Heart right ventricle (tissue), 16 donors: Measurements from ENCODE around the gene OASL. TPM values are rescaled to one million over a fixed set of nuclear protein-coding genes. Genes with fewer than 3 reads are reported as not detected.

Experiments used
- ATAC-seq, 8 donors: fragments of 200-7000 bp; cut with Tn5 transposase; one replicate each; pipeline ENCODE4 v1.9.1; 2020; ENCODE audit warnings: mild to moderate bottlenecking in 8 of 8, moderate library complexity in 8 of 8, moderate number of reproducible peaks in 1 of 8
- DNase-seq, 2 donors: peaks; one replicate each; pipeline ENCODE4 v3.0.0-alpha.2; 2020
- H3K27ac ChIP-seq, 10 donors: fragments of 200-600 bp; sonication (generic) in 2 of 10; one replicate each; pipeline versions ENCODE4 v1.5.0 to v1.8.0; 2020 to 2022; ENCODE audit warnings: mild to moderate bottlenecking in 3 of 10
- H3K27me3 ChIP-seq, 7 donors: fragments of 200-600 bp; one replicate each; pipeline ENCODE4 v1.8.0; 2021 to 2022; ENCODE audit warnings: mild to moderate bottlenecking in 2 of 7
- H3K36me3 ChIP-seq, 9 donors: fragments of 200-600 bp; sonication (generic) in 1 of 9; one replicate each; pipeline versions ENCODE4 v1.5.0 to v1.8.0; 2020 to 2022; ENCODE audit warnings: mild to moderate bottlenecking in 2 of 9
- H3K4me1 ChIP-seq, 9 donors: fragments of 200-600 bp; sonication (generic) in 1 of 9; one replicate each; pipeline versions ENCODE4 v1.5.0 to v1.8.0; 2020 to 2022; ENCODE audit warnings: mild to moderate bottlenecking in 4 of 9
- H3K4me3 ChIP-seq, 10 donors: fragments of 200-600 bp; sonication (generic) in 2 of 10; one replicate each; pipeline versions ENCODE4 v1.5.0 to v1.8.0; 2020 to 2022; ENCODE audit warnings: mild to moderate bottlenecking in 7 of 10, moderate library complexity in 2 of 10
- H3K9me3 ChIP-seq, 11 donors: fragments of 200-600 bp in 10 of 11; sonication (generic) in 2 of 11; one replicate each; pipeline versions ENCODE4 v1.5.0 to v1.8.0; 2013 to 2022; ENCODE audit warnings: mild to moderate bottlenecking in 2 of 11, control low read depth in 1 of 11, moderate library complexity in 1 of 11
- CTCF ChIP-seq, 9 donors: fragments of 200-600 bp; sonication (generic) in 2 of 9; IDR thresholded peaks; one replicate each; pipeline versions ENCODE4 v1.5.0 to v1.8.0; 2021 to 2022; ENCODE audit warnings: antibody characterized with exemption in 9 of 9, mild to moderate bottlenecking in 5 of 9, moderate library complexity in 1 of 9
- WGBS, 2 donors: extraction: QIAGEN DNeasy Blood & Tissue Kit; methylation state at CpG; one replicate each; pipeline ENCODE4 v1.1.7; 2013; ENCODE audit warnings: inconsistent platforms in 1 of 2; 5-methylcytosine and 5-hydroxymethylcytosine counted together
- intact Hi-C, 10 donors: fragments of 100-400 bp; cut with DNase I; formaldehyde crosslinking; loops; one replicate each; pipeline versions ENCODE4 v1.11.1 to v1.14.2; 2022
- polyA plus RNA-seq, 2 donors: library from polyadenylated mRNA; stranded (reverse); fragments of 200-250 nt; gene quantifications; one replicate each; pipeline ENCODE4 v1.2.3, GENCODE V29; 2013
- total RNA-seq, 10 donors: library from RNA; stranded (reverse); fragmentation: NEBNext Ultra II Directional in 3 of 10; extraction: Animal tissue kit (Norgen Biotek cat#: 25700) in 3 of 10; gene quantifications; one replicate each; pipeline versions ENCODE4 v1.2.1 to v1.2.4, GENCODE V29; 2021 to 2023
- donor health status: Arrhythmogenic right ventricular cardiomyopathy.
- donor health status: ischemic (EF 13 %, LVEDD 7.1; RV severe dilation, severe dysfunction).
- donor health status: healthy with polysubstance abuse.
- donor health status: DM: no; HTN: yes; CAD: no.
- donor health status: DM: no; HTN: no; CAD: no.
- donor health status: ischemic (EF 25% LVEDD 6.9; RV normal size, moderate dysfunction).
- donor health status: ischemic (EF 25% LVEDD 5.7; RV mildly dilated, moderate dysfunction).
- donor health status: healthy.
- donor health status: DM: yes; HTN: yes; CAD: no.
- donor health status: Ischemic cardiomyopathy.
- donor health status: ischemic (EF 35%, LVEDD 5.7; RV mildly dilated, moderate dysfunction).
- donor health status: nonischemic (EF 11% LVEDD 7.7; RV severe dilation, severe dysfunction).
- donor health status: DM: yes; HTN: yes; CAD: no.
- donor health status: PGD.
- donor health status: ischemic (EF 29% LVEDD 5.4; RV normal size, mild dysfunction).
- donor health status: nonischemic (EF 23%, LVEDD 6.1; RV moderate dilation, normal function).

OASL gene
- total and polyA plus RNA-seq, 12 donors, result 0.19 to 2.5 (median 0.95) TPM

- TF ChIP-seq CTCF (IDR thresholded peaks at IDR 0.05), result no peak
- Histone ChIP-seq H3K9me3 (no peaks in the 10 kb centered on the region), H3K4me1 (no peaks in the 10 kb centered on the region), H3K36me3 (no peaks in the 10 kb centered on the region), H3K4me3 (no peak overlapping the region), H3K27ac (no peak overlapping the region), H3K27me3 (peaks cover 0 to 5% (median 0%) of the 10 kb centered on the region in 7 donors)
- intact Hi-C loops, result no loop called here
- DNase-seq, result no peak
- WGBS, 2 donors, result 83 to 86% methylated on average over 4 of the region's 4 CpGs
- no peak for ATAC-seq
Observed at GRCh38 chr12:120983759-120984158, 55.3 kb downstream of the OASL start.

GRCh38 chr12:120982659-120983058 lies 56.4 kb downstream of the OASL start:
- H3K4me1 ChIP-seq, result no peaks in the 10 kb centered on the region
- no peaks in the 10 kb centered on the region for H3K36me3 ChIP-seq
- H3K27ac ChIP-seq, result no peak overlapping the region
- ATAC-seq, result no peak
- no peak for TF ChIP-seq CTCF (IDR thresholded peaks at IDR 0.05)
- 80 to 82% methylated on average over 7 of the region's 7 CpGs for WGBS, 2 donors
- H3K9me3 ChIP-seq, result no peaks in the 10 kb centered on the region
- no peak overlapping the region for H3K4me3 ChIP-seq
- intact Hi-C loops, result no loop called here
- DNase-seq, result no peak
- H3K27me3 ChIP-seq, result peaks cover 0 to 5% (median 0%) of the 10 kb centered on the region in 7 donors

GRCh38 chr12:120981407-120981941 lies 57.6 kb downstream of the OASL start:
- Histone ChIP-seq H3K4me1 (no peaks in the 10 kb centered on the region), H3K27me3 (peaks cover 0 to 5% (median 0%) of the 10 kb centered on the region in 7 donors), H3K9me3 (no peaks in the 10 kb centered on the region), H3K4me3 (no peak overlapping the region), H3K36me3 (no peaks in the 10 kb centered on the region), H3K27ac (no peak overlapping the region)
- ATAC-seq, result no peak
- DNase-seq, result no peak
- TF ChIP-seq CTCF (IDR thresholded peaks at IDR 0.05), result no peak
- whole genome bisulfite sequencing, 2 donors, result 75 to 77% methylated on average over 6 of the region's 6 CpGs
- intact Hi-C loops, result no loop called here

- no peak for ATAC-seq
- Histone ChIP-seq H3K27ac (no peak overlapping the region), H3K9me3 (no peaks in the 10 kb centered on the region), H3K4me1 (no peaks in the 10 kb centered on the region), H3K36me3 (no peaks in the 10 kb centered on the region), H3K4me3 (no peak overlapping the region), H3K27me3 (peaks cover 0 to 5% (median 0%) of the 10 kb centered on the region in 7 donors)
- intact Hi-C loops, result no loop called here
- 73 to 76% methylated on average over 12 to 13 of the region's 13 CpGs for WGBS, 2 donors
- no peak for DNase-seq
- no peak for TF ChIP-seq CTCF (IDR thresholded peaks at IDR 0.05)
Observed at GRCh38 chr12:120980800-120981368, 58.2 kb downstream of the OASL start.
